BE2C (cell line): ENCODE results near the gene DAB1.

Experiments
- DNase-seq: peaks from one replicate; pipeline ENCODE4 v3.0.0-alpha.2; 2020
- H3K27me3 ChIP-seq: fragments of 250-450 bp; sonication (Bioruptor Pico); 2 replicates; pipeline ENCODE4 v1.5.1; 2020; ENCODE audit warnings: mild to moderate bottlenecking
- H3K36me3 ChIP-seq: fragments of 250-450 bp; sonication (Bioruptor Pico); 2 replicates; pipeline ENCODE4 v1.5.1; 2020; ENCODE audit warnings: mild to moderate bottlenecking
- H3K4me1 ChIP-seq: fragments of 250-450 bp; sonication (Bioruptor Pico); 2 replicates; pipeline ENCODE4 v1.5.1; 2020
- H3K4me3 ChIP-seq: 2 replicates; pipeline ENCODE4 v1.5.1; 2011; ENCODE audit warnings: low read depth, low read length
- H3K9me3 ChIP-seq: fragments of 250-450 bp; sonication (Bioruptor Pico); 2 replicates; pipeline ENCODE4 v1.5.1; 2020
- TF ChIP-seq, protein P1 (sequence below): IDR thresholded peaks from 2 replicates; pipeline ENCODE4 v1.5.1; 2012; ENCODE audit warnings: mild to moderate bottlenecking, low read depth, low read length

DAB1 gene

DNA sequence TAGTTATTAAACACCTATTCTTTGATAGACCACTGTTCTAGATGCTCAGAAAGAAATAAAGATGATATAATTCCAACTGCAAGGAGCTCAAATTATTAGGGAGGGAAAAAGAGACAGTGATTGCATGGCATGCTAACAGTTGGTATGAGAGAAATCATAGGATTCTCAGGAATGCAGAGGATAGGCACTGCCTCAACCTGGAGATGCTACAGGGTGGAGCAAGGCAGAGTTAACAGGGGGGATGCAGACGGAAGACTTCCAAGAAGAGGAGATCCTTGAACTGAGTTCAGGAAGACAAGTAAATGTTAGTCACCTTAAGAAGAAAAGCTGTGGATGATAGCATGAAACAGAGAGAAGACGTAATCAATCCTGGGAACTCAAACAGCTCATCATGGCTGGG is 123.7 kb downstream of the DAB1 start:
- no peak for DNase-seq
- H3K9me3 ChIP-seq: no peaks in the 10 kb centered on the region
- no peaks in the 10 kb centered on the region for H3K4me1 ChIP-seq
- no peaks in the 10 kb centered on the region for H3K27me3 ChIP-seq
- TF ChIP-seq, protein P1, sequence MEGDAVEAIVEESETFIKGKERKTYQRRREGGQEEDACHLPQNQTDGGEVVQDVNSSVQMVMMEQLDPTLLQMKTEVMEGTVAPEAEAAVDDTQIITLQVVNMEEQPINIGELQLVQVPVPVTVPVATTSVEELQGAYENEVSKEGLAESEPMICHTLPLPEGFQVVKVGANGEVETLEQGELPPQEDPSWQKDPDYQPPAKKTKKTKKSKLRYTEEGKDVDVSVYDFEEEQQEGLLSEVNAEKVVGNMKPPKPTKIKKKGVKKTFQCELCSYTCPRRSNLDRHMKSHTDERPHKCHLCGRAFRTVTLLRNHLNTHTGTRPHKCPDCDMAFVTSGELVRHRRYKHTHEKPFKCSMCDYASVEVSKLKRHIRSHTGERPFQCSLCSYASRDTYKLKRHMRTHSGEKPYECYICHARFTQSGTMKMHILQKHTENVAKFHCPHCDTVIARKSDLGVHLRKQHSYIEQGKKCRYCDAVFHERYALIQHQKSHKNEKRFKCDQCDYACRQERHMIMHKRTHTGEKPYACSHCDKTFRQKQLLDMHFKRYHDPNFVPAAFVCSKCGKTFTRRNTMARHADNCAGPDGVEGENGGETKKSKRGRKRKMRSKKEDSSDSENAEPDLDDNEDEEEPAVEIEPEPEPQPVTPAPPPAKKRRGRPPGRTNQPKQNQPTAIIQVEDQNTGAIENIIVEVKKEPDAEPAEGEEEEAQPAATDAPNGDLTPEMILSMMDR: no peak
- H3K36me3 ChIP-seq: no peaks in the 10 kb centered on the region
- no peak overlapping the region for H3K4me3 ChIP-seq

DNA sequence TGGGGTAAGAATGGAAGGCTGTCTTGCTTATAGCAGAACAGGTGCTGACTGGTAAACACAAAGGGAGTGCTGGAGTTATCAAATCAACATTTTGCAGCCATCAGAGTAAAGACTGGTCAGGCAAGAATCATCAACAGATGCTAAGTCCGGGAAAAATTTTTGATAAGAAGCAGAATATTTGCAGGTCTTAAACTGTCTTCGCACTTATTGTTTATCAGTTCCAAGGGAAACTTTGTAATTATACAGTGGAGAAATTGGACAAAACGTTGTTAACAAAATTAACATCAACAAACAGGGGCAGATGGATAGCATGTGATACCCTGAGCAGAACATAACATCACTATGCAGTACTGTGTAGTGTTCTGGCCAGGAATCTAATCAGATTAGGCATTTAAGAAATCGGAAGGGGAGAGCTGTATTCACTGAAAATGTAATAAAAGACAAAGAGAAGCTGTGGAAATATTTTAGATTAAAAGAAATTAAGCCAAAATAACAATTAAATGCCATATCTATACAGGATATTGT is 127.1 kb downstream of the DAB1 start:
- no peaks in the 10 kb centered on the region for H3K4me1 ChIP-seq
- TF ChIP-seq, protein P1: no peak
- H3K36me3 ChIP-seq: no peaks in the 10 kb centered on the region
- no peaks in the 10 kb centered on the region for H3K9me3 ChIP-seq
- no peak for DNase-seq
- no peak overlapping the region for H3K4me3 ChIP-seq
- no peaks in the 10 kb centered on the region for H3K27me3 ChIP-seq

DNA sequence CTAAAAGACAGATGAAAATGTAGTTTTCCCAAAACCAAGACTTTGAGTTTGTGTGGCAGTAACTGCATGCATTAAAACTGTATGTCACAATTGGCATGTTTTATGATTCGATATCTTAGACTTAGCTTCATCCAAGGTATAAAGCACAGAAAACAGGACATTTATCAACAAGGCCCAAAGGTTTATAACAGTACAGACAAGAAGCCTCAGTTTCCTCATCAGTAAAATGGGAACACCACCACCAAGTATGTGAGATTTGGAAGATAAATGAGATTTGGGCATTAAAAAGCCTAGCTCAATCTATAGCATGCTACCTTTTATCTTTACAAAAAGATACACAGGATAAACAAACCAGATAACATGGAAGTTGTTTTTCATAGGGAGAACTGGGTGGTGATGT is 128.5 kb downstream of the DAB1 start:
- H3K27me3 ChIP-seq: no peaks in the 10 kb centered on the region
- no peaks in the 10 kb centered on the region for H3K36me3 ChIP-seq
- TF ChIP-seq, protein P1: no peak
- no peak overlapping the region for H3K4me3 ChIP-seq
- H3K4me1 ChIP-seq: no peaks in the 10 kb centered on the region
- no peak for DNase-seq
- H3K9me3 ChIP-seq: no peaks in the 10 kb centered on the region

DNA sequence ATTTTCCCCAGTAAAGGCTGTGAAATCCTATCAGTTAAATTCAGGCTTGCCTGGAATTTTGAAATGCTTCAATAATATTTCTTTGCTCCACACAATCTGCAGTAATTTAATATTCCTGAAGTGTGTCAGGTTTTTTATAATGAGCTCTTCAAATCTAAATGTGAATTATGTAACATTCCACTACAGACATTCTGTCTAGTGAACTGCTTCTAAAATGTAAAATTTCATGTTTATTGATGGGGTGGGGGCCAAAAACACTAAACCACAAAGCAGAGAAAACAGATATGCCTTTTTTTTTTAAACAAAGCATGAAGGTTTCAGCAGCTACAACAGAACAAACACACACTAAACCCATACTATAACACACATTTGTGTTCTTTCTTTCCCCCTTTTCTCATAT is 129.7 kb downstream of the DAB1 start:
- Histone ChIP-seq H3K9me3 (no peaks in the 10 kb centered on the region), H3K36me3 (no peaks in the 10 kb centered on the region), H3K4me1 (no peaks in the 10 kb centered on the region), H3K4me3 (no peak overlapping the region), H3K27me3 (no peaks in the 10 kb centered on the region)
- DNase-seq: no peak
- TF ChIP-seq, protein P1: no peak

DNA sequence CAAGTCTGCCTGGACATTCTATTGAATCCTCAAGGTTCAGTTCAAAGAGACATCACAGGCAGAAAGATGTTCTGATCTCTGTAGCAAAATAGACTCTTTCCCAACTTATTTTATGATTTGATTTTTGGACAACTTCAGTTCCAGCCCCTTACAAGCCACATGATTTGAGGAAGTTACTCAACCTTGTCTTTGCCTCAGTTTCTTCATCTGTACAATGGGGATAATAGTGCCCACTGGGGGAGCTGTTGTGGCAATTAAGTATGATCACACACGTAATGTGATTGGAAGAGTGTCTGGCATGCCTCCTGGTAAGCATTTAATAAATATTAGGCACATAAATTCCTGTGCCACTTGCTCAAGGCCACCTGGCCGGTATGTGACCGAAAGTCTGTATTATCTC is 130.6 kb downstream of the DAB1 start:
- no peaks in the 10 kb centered on the region for H3K4me1 ChIP-seq
- DNase-seq: no peak
- H3K9me3 ChIP-seq: no peaks in the 10 kb centered on the region
- H3K4me3 ChIP-seq: no peak overlapping the region
- TF ChIP-seq, protein P1: no peak
- no peaks in the 10 kb centered on the region for H3K27me3 ChIP-seq
- no peaks in the 10 kb centered on the region for H3K36me3 ChIP-seq

DNA sequence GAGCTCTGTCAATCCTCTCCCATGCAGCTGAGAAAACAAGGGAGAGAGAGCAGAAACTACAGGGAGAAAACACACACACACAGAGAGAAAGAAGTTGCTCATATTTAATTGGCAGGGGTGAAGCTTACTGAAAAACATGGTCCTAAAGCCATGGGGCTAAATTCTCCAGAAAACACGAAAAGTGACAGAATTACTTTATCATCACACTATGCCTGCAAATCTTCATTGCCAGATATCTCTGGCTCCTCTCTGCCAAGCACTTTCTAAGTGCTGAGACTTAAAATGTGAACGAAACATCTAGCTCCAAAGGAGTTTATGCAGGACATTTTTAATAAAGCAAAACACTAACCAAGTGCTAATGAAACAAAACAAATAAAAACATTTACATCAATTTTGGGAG is 134.1 kb downstream of the DAB1 start:
- H3K27me3 ChIP-seq: no peaks in the 10 kb centered on the region
- no peaks in the 10 kb centered on the region for H3K9me3 ChIP-seq
- no peaks in the 10 kb centered on the region for H3K36me3 ChIP-seq
- TF ChIP-seq, protein P1: no peak
- H3K4me1 ChIP-seq: no peaks in the 10 kb centered on the region
- H3K4me3 ChIP-seq: no peak overlapping the region
- DNase-seq: no peak
